Purkinje cell (primary cell): ENCODE measurements around the gene HSFY2. TPM values are rescaled to one million over a fixed set of nuclear protein-coding genes. Genes with fewer than 3 reads are reported as not detected.

Source experiments
- polyA plus RNA-seq: library from polyadenylated mRNA; unstranded; fragments of >200 nt; fragmentation: Nextera tagmentation; gene quantifications from 2 replicates; pipeline ENCODE4 v1.2.1, GENCODE V29; 2014

The HSFY2 gene
- 0.71 and 0.92 TPM in 2 replicates for polyA plus RNA-seq

GRCh38 chrY:18773635-18774034 lies at the start of gene HSFY2:
Gene HSFY2, minus strand, starts transcription at chrY:18773735. Its CDS starts 117 bp downstream, at chrY:18773618.

Other genes starting within 250 kb of the HSFY2 start
- gene HSFY1, start 227.0 kb downstream of the HSFY2 start, polyA plus RNA-seq = 2.7 TPM in 1 of 2 replicates, not detected in the other